ENCODE measurements around the gene SELENOH.
"Not testable (repeated sequence)": the region's sequence is repeated elsewhere in the genome, so short reads cannot be mapped to it uniquely, and the experiment has no call there.

The SELENOH gene

DNA sequence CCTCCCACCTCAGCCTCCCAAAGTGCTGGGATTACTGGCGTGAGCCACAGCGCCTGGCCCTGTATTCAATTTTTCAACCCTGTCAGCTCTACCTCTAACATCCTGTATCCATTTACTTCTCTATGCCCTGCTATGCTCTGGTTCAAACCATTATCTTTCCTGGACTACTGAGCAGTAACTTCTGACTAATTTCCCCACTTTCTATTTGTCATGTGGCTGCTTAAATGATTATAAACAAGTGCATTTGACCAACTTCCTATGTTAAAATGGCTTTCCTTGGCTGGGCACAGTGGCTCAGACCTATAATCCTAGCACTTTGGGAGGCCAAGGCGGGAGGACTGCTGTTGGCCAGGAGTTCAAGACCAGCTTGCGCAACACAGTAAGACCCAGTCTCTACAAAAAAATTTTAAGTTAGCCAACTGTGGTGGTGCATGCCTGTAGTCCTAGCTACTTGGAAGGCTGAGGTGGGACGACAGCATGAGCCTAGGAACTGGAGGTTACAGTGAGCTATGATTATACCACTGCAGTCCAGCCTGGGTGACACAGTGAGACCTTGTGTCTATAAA lies 31.4 kb upstream of the SELENOH start:
- TF ChIP-seq, protein P1, sequence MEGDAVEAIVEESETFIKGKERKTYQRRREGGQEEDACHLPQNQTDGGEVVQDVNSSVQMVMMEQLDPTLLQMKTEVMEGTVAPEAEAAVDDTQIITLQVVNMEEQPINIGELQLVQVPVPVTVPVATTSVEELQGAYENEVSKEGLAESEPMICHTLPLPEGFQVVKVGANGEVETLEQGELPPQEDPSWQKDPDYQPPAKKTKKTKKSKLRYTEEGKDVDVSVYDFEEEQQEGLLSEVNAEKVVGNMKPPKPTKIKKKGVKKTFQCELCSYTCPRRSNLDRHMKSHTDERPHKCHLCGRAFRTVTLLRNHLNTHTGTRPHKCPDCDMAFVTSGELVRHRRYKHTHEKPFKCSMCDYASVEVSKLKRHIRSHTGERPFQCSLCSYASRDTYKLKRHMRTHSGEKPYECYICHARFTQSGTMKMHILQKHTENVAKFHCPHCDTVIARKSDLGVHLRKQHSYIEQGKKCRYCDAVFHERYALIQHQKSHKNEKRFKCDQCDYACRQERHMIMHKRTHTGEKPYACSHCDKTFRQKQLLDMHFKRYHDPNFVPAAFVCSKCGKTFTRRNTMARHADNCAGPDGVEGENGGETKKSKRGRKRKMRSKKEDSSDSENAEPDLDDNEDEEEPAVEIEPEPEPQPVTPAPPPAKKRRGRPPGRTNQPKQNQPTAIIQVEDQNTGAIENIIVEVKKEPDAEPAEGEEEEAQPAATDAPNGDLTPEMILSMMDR (IDR thresholded peaks at IDR 0.05; ENCODE audit: low read depth, low read length) = no peak
- DNase-seq (ENCODE audit: extremely low read depth, low read depth) = no peak

DNA sequence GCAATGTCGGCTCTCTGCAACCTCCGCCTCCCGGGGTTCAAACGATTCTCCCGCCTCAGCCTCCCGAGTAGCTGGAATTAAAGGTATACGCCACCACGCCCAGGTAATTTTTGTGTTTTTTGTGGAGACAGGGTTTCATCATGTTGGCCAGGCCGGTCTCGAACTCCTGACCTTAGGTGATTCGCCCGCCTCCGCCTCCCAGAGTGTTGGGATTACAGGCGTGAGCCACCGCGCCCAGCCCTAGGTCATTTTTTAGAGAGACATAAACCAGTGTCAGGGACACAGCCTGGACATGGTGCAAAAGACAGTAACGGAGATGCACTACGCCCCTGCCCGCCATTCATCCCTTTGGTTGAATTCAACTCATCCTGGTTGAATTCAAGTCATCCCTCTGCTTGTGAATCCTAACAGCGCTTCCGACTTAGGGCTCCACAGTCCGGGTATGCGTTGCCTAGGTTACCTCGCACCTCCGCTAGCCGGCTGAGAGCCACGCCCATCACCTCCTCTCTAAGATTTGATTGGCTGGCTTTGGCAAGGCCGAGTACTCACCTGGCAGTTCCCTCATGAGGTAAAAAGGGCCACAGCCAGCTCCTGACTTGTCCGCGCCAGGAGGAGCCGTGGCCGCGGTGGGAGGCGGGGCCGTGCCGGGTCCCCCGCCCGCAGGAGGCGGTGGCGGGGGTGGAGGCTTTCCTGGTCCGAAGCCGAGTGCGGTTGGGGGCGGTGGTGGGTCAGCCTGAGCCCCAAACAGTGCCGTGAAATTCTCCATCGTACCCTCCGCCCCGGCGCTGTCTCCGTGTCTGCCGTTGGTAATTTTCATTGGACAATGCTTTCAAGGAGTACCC lies 29.7 kb upstream of the SELENOH start, which contains the start of gene MED19:
MED19 (minus strand) TSS at position 802 of the 842 bp plus-strand sequence; CDS start at position 766, 36 bp downstream.
- peak; percentile 28 for DNase-seq (ENCODE audit: extremely low read depth, low read depth)
- TF ChIP-seq, protein P1 (IDR thresholded peaks at IDR 0.05; ENCODE audit: low read depth, low read length) = no peak

DNA sequence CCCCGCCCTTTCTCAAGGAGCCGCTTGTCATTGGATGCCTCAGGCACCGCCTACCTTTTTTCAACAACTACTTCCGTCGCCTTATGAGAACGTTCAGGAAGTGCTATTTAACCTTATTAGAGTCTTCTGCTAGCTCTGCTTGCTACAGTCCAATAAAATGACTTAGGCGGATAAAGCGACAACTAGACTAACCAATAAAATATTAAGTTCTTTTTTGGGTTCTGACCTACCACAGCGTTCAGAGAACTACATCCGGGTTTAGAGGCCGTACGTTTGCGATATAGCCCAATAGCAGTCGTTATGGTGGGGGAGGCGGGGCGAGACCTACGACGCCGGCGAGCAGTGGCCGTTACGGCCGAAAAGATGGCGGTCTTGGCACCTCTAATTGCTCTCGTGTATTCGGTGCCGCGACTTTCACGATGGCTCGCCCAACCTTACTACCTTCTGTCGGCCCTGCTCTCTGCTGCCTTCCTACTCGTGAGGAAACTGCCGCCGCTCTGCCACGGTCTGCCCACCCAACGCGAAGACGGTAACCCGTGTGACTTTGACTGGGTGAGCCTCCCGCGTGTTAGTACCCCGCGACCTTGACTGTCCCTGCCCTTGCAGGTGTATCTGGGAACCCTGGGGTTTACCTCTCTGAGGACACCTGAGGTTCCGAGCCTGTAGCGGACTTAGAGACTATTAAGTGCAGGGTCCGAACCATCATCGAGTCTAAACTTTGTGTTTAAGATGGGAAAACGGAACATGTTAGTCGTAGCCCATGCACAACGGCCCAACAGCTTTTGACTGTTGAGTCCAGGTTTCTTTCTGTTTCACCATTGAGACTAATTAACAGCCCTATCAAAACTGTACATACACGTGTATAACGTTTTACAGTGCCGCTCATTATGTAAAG lies 28.8 kb upstream of the SELENOH start, which contains the start of gene TMX2:
TMX2 (plus strand) TSS at position 338 of the 895 bp plus-strand sequence; CDS start at position 364, 26 bp downstream.
- peak; percentile 99 for DNase-seq (ENCODE audit: extremely low read depth, low read depth)
- TF ChIP-seq, protein P1 (IDR thresholded peaks at IDR 0.05; ENCODE audit: low read depth, low read length) = no peak

DNA sequence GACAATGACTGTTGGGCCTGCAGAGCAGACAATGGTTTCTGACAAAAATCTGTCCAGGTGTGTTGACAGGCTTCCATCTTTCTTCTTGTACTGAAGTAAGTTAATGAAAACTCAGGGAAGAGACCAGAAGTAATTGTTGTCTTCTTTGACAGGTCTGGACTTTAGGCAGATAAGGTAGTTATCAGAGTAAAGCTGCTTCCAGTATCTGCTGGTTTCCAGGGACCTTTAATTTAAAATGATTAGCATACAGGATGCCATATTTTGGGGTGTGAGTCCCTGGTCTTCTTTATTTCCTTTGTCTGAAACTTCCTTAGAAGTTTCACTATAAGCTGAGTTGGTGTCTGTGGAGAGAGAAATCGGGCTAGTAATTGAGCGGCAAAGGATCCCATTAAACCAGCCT lies 27.5 kb upstream of the SELENOH start:
- DNase-seq (ENCODE audit: extremely low read depth, low read depth) = no peak
- TF ChIP-seq, protein P1 (IDR thresholded peaks at IDR 0.05; ENCODE audit: low read depth, low read length) = no peak

DNA sequence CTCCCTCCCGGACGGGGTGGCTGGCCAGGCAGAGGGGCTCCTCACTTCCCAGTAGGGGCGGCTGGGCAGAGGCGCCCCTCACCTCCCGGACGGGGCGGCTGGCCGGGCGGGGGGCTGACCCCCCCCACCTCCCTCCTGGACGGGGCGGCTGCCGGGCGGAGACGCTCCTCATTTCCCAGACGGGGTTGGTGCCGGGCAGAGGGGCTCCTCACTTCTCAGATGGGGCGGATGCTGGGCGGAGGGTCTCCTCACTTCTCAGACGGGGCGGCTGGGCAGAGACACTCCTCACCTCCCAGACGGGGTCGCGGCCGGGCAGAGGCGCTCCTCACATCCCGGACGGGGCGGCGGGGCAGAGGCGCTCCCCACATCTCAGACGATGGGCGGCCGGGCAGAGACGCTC lies 24.6 kb upstream of the SELENOH start:
- not testable (repeated sequence) for DNase-seq (ENCODE audit: extremely low read depth, low read depth)

DNA sequence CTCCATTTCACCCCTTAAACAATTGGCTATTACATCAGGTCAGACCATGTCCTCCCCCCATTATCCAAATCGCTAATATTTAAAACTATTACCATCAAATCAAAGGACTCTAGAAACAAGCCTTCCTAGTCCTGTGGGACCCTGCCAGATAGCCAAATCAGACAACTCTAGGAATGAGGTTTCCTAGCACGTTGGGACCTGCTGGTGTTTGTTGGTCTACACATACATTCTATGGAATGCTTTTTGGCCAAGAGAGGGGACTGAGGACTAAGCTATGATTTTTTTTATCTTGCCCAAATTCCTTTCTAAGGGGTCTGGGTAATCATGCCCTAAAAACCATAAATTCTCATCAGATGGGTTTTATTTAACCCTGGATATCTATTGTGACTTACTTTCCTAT lies 14.1 kb upstream of the SELENOH start:
- TF ChIP-seq, protein P1 (IDR thresholded peaks at IDR 0.05; ENCODE audit: low read depth, low read length) = no peak

DNA sequence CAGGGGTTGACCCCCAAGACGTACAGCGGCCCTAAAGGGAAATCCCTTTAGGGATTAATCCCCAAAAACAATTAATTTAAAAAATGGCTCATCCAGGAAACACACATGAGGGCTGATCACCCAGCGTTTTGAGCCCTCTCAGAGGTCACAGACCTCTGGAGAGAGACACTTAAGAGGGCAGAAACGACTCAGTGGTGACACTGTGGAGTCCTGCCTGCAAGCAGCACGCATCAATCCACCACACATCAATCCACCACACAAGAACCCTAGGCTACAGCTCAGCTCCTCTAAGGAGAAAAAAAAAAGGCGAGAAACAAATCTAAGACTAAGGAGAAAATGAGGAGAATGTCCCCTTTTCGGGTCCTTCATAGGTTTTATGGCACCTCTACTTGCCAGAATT lies 12.5 kb upstream of the SELENOH start:
- no peak for DNase-seq (ENCODE audit: extremely low read depth, low read depth)
- TF ChIP-seq, protein P1 (IDR thresholded peaks at IDR 0.05; ENCODE audit: low read depth, low read length) = no peak

More for the DNA sequence above, 14.1 kb upstream of the SELENOH start:
- no peak for DNase-seq (ENCODE audit: extremely low read depth, low read depth)
